GM21786 (cell line): ENCODE data around the gene OR2T2.
"Not testable (repeated sequence)": the region's sequence is repeated elsewhere in the genome, so short reads cannot be mapped to it uniquely, and the experiment has no call there.

Experiments
- ATAC-seq: cut with Tn5 transposase; IDR thresholded peaks from one replicate; pipeline ENCODE4 v1.9.1; 2021; ENCODE audit not compliant: unreplicated experiment

Gene OR2T2

DNA sequence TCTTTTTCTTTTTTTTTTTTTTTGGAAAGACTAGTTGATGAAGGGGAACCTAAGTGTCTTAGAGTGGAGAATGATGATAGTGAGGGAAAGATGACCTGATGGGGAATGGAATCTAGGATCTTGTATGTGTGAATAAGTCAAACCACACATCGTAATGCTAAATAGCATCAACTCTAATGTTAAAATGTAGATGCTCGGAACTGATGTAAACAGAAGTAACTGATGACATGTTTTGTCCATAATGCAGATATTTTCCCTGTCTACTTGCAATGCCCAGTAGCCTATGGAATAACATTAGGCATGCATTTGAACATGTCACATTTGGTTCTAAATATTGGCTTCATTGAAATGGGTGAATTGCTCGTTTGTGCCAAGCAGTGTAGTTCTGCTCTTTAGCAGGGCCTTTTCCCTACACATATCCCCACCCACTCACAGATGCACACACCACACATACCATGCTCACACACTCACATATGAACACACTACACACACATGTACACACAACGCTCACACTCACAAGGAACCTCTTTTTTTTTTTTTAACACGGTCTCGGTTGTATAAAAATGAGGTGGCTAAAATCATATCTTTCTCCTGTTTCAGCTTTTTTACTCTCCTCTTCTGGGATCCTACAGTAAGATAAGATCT, 4.5 kb downstream of the OR2T2 start:
- peak; percentile 1 for ATAC-seq

DNA sequence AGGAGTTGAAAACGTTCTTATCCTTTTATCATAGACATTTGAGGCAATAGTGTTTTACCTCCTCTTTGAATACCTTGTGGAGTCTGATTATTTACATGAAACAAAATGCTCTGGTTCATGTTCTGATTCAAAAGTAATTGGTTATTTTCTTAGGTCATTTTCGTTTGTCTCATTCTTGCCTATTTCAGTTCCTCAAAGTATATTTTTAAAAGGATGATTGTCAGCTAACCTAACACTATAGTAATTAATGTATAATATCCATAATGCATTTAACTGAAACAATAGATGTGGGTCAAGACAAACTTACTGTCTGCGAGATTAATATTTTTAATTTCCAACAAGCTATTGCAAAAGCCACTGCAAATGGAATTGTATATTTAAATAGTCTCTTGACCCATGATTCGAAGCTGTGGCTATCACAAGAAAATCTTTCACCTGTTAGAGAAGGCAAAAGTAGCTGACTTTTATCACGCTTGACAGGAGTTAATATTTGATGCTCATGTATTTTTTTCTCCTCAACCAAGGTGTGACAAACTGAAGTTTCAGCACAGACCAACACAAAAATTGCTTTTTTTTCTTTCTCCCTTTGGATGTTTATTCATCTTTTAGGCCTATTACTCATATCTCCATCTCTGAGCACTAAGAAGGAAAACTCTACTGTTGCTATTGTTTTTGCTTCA, 5.2 kb downstream of the OR2T2 start:
- ATAC-seq: peak; percentile 58

DNA sequence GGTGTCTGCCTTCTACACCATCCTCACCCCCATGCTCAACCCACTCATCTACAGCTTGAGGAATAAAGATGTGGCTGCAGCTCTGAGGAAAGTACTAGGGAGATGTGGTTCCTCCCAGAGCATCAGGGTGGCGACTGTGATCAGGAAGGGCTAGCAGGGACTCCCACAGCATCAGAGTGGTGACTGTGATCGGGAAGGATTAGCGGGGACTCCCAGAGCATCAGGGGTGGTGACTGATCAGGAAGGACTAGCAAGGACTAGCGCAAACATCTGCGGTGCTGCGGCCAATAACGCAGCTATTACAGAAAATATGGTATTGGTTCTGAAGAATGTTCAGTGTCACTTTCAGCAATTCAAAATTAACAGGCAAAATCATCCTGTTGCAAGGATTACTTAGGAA, 8.2 kb downstream of the OR2T2 start:
- not testable (repeated sequence) for ATAC-seq

DNA sequence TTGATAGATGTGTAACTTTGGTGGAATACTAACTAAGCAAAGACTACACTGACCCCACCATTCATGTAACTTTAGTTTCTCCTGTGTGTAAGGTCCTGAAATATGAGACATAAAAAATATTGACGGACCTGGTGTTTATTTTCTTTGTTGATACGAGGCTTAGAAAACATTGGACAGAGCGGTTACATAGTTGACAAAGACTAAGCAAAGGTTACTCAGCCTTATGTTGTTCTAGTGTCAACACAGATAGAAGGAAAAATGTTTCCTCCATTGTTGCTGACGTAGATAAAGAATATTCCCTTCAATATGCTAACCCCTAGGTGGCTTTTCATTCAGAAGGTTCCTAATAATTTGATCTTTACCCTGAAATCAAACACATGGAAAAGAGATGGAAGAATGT, 9.6 kb downstream of the OR2T2 start:
- ATAC-seq: not testable (repeated sequence)

DNA sequence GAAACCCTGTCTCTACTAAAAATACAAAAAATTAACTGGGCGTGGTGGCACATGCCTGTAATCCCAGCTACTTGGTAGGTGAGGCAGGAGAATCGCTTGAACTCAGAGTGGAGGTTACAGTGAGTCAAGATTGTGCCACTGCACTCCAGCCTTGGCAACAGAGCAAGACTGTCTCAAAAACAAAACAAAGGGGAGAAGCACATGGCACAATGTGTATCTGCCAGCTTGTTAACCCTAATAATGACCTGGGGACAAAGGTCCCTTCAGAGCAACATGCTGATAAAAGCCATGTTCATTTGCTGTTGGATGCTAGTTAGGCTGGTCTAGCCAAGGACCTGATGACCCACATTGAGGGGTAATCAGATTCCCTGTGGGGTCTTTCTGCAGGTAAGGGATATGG, 11.2 kb downstream of the OR2T2 start:
- not testable (repeated sequence) for ATAC-seq

- ATAC-seq: not testable (repeated sequence)
Observed at GRCh38 chr1:248459117-248459516, 13.7 kb downstream of the OR2T2 start.

DNA sequence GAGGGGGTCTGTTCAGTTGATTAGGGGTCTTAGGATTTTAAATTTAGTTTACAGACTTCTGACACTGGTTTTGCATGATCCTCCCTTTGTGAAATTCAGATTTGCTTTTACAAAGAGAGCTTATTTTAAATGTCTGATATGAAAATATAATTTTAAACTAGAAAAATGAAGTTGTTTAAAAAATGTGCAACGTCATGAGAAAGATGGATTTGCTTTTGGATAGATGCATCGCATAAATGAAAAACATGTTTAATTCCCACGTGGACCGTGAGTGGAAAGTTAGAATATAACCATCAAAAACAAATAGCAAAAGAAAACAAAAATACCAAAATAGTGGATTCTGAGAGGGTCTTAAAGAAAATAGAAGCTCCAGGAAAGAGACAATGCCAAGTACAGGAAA, 25.7 kb downstream of the OR2T2 start:
- ATAC-seq: no peak

DNA sequence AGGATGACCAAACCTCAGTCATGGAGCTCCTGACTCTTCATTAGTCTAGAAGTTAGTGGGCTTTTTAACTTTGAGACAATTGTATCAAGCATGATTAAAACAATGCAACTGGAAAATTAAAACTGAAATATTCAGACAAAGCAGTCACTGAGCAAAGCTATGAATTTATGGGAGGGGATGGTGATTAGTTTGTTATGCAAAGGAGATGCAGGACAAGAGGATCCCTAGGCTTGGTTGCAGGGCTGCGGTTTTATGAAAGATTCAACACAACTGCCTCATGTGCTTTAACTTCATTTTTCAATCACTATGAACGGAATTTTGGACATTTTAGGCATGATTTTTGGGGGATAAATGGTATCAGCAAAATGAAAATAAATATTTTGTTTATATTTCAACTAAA, 26.7 kb downstream of the OR2T2 start:
- ATAC-seq: not testable (repeated sequence)

DNA sequence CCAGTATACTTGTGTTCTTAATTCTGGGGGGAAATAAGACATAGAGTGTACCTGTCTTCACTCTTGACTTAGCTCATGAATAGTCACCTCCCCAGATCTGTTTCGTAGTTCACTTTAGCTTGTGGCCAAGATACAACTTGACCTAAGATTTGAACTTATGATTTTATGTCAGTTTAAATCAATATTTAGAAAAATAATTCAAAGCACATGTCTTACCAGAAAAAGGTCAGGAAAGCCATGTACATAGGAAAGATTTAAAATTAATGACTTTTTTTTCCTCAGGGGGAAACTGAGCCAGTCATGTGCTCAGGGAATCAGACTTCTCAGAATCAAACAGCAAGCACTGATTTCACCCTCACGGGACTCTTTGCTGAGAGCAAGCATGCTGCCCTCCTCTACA, 27.6 kb downstream of the OR2T2 start, which contains the start of gene OR2T3:
Gene OR2T3, plus strand, starts transcription at position 301 of the 400 bp plus-strand sequence. Its CDS starts 0 bp downstream, at position 301.
- ATAC-seq: not testable (repeated sequence)

DNA sequence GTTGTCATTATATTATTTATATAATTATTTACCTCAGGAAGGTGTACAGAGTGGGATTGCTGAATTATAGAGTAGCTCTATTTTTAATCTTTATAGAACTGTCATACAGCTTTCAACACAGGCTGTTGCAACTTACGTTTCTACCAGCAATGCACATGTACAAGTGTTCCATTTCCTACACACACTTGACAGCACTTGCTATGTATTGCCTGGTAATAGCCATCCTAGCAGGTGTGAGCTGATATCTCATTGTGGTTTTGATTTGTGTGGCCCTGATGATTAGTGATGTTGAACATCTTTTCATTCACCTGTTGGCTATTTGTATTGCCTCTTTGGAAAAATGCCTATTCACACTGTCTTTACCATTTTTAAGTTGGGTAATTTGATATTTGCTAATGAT, 30.2 kb downstream of the OR2T2 start:
- ATAC-seq: peak; percentile 47

GRCh38 chr1:248481686-248482579, 36.5 kb downstream of the OR2T2 start:
- peak; percentile 80 for ATAC-seq

DNA sequence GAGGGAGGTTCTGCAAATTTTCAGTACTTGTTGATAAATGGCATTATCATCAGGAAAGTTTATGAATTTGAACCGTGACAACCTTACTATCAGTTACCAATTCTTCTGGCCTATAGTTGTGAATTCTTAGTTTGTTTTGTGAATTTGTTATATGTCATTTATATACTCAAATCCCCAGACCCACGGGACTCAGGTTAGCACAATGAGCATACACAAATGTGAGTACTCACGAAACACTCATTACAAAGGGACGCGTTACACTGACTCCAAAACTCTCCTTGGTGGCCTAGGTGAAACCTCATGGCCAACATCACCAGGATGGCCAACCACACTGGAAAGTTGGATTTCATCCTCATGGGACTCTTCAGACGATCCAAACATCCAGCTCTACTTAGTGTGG, 42.9 kb downstream of the OR2T2 start, which contains the start of gene OR2T5:
Gene OR2T5, plus strand, starts transcription at position 301 of the 400 bp plus-strand sequence. Its CDS starts 0 bp downstream, at position 301.
- not testable (repeated sequence) for ATAC-seq

- not testable (repeated sequence) for ATAC-seq
Observed at GRCh38 chr1:248496661-248497060, 51.2 kb downstream of the OR2T2 start.

DNA sequence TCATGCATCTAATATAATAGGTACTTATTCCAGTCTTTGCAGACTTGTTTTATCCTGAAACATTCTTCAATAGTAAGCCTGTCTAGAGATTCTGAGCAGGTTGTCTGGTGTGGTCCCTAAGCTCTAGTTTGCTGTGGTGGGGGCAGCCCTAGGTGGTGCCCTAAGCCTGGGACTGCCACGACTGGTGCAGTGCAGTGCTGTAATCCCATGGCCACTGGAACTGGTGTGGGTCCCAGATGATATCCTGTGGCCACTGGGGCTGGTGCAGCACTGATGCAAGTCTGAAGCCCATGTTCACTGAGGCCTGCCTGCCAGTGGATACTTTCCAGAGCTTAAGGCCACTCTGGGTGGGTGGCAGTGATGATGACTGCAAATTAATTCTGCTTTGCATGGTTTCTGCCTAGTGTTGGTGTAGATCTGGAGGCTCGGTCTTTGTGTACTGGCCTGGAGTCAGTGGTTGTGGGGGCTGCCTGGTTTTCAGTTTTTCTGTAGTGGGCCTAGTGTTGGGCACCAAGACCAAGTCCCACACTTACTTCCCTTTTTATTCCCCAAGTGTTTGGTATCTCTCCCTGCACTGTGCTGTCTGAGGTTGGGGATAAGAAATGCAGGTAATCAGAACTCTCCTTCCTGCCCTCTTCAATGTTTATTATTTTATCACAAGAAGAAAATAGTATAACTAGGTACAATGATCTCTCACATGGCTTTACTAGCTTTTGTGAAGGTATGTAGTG, 55.0 kb downstream of the OR2T2 start:
- ATAC-seq: not testable (repeated sequence)
